GM12873 (cell line): Measurements from ENCODE around the gene EPB41L1.

Experiments used
- CTCF ChIP-seq: IDR thresholded peaks from 2 replicates; pipeline ENCODE4 v1.5.1; 2012; ENCODE audit warnings: low read depth, mild to moderate bottlenecking, moderate library complexity, low read length, control low read depth; ENCODE audit not compliant: insufficient read depth; ENCODE audit errors: missing control alignments

EPB41L1 gene

GRCh38 chr20:36270744-36271638 is 116.5 kb downstream of the EPB41L1 start:
- TF ChIP-seq CTCF = no peak

GRCh38 chr20:36271639-36272546 is 117.4 kb downstream of the EPB41L1 start:
- no peak for TF ChIP-seq CTCF

GRCh38 chr20:36272547-36273220 is 118.1 kb downstream of the EPB41L1 start:
- TF ChIP-seq CTCF = no peak

GRCh38 chr20:36273414-36274180 is 119.1 kb downstream of the EPB41L1 start:
- peak; percentile 58 for TF ChIP-seq CTCF

GRCh38 chr20:36274181-36274841 is 119.8 kb downstream of the EPB41L1 start:
- no peak for TF ChIP-seq CTCF

GRCh38 chr20:36275011-36275410 is 120.5 kb downstream of the EPB41L1 start:
- no peak for TF ChIP-seq CTCF
